ENCODE measurements around the gene RNF152.
"Not testable (repeated sequence)": the region's sequence is repeated elsewhere in the genome, so short reads cannot be mapped to it uniquely, and the experiment has no call there.

RNF152 gene

GRCh38 chr18:61815885-61816470, 76.8 kb downstream of the RNF152 start:
- TF ChIP-seq, protein P1, sequence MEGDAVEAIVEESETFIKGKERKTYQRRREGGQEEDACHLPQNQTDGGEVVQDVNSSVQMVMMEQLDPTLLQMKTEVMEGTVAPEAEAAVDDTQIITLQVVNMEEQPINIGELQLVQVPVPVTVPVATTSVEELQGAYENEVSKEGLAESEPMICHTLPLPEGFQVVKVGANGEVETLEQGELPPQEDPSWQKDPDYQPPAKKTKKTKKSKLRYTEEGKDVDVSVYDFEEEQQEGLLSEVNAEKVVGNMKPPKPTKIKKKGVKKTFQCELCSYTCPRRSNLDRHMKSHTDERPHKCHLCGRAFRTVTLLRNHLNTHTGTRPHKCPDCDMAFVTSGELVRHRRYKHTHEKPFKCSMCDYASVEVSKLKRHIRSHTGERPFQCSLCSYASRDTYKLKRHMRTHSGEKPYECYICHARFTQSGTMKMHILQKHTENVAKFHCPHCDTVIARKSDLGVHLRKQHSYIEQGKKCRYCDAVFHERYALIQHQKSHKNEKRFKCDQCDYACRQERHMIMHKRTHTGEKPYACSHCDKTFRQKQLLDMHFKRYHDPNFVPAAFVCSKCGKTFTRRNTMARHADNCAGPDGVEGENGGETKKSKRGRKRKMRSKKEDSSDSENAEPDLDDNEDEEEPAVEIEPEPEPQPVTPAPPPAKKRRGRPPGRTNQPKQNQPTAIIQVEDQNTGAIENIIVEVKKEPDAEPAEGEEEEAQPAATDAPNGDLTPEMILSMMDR (conservative IDR thresholded peaks at IDR 0.05; ENCODE audit: low read depth, low read length) = no peak
- no peak for DNase-seq (ENCODE audit: low read depth)
- no peak overlapping the region for H3K4me3 ChIP-seq (ENCODE audit: low read length)

DNA sequence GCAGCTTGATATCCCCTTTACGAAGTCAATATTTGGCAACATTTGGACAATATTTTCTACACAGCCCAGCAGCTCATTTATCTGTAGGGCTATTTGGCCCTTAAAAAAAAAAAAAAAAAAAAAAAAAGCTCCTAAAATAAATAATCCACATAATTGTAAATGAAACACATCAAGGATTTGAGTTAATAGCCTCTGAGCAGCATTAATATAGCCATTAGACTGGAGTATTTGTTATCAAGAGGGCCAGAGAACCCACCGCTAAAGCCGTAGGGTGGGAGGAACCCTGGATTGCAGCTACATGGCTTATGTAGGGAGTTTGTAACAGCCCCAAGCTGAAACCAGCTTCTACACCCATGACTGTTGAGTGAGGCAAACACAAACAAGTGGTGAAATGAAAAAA, 84.5 kb downstream of the RNF152 start:
- DNase-seq (ENCODE audit: low read depth) = no peak
- TF ChIP-seq, protein P1 (conservative IDR thresholded peaks at IDR 0.05; ENCODE audit: low read depth, low read length) = no peak

DNA sequence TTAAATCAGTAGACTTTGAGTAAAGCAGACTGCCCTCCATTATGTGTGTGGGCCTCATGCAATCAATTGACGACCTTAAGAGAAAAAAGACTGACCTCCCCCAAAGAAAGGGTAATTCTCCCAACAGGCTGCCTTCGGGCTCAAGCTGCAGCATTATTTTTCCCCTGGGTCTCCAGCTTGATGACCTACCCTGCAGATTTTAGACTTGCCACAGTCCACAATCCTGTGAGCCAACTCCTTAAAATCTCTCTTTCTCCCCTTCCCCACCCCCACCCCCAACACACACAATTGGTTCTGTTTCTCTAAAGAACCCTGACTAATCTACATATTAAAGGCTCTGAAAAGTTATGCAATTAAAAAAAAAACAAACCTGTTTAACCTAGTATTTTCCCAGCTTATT, 89.4 kb downstream of the RNF152 start:
- H3K4me3 ChIP-seq (ENCODE audit: low read length) = no peak overlapping the region
- no peak for DNase-seq (ENCODE audit: low read depth)
- TF ChIP-seq, protein P1 (conservative IDR thresholded peaks at IDR 0.05; ENCODE audit: low read depth, low read length) = no peak

More for the DNA sequence above, 84.5 kb downstream of the RNF152 start:
- no peak overlapping the region for H3K4me3 ChIP-seq (ENCODE audit: low read length)

DNA sequence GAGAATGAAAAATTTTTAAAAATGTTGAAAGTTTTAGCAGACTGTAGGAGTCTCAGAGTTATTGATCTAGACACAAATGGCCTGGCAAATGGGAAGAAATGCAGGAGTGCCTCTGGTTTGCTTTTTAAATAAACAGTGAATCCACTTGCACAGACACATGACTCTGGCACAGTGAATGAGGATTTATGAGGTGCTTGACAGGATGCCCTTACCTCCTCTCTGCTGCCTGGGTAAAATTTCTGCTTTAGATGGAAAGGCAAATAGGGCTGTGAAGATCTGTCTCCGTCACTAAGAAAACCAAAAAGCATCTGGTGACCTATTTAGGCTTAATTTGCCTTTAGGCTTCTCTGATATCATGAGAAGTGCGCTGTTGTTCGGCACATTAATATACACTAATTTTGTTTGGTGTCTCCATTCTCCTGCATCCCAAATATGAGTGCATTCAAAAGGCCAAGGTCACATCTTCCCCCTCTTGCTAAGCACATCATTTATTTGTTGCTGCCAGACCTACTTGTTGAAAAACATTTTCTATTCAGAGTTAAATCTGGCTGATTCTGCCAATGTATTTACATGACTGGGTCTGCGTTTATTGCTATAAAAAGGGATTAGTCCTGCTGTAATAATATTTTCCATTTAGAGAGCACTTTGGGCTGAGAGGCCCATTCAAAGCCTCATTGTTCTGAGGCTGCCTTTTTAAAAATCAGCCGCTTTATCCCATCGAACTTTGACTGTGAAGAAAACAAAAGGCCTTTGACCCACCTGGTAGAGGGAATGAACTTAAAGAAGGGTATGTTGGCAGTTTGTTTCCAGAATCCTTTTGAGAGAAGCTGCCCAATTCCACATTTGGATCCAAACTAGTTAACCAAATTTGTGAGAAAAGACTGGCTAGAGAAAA, 94.9 kb downstream of the RNF152 start:
- no peak overlapping the region for H3K4me3 ChIP-seq (ENCODE audit: low read length)
- no peak for DNase-seq (ENCODE audit: low read depth)
- TF ChIP-seq, protein P1 (conservative IDR thresholded peaks at IDR 0.05; ENCODE audit: low read depth, low read length) = no peak

DNA sequence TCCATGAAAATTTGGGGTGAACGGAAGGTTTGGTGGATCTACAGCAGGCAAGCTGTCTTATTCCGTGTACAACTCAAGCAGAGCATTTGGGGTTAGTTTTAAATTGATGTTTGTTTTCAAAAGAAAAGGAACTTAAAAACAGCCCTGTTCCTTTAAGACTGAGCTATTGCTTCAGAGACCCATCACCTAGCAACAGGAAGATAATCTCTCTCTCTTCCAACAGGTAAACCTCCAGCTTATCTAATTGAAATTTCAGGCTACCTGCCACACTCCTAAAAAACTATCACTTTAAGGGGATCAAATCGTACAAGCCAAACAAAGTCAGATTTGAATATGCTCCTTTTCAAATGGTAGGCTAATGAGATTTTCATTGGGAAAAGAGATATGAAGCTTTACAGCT, 101.8 kb downstream of the RNF152 start:
- DNase-seq (ENCODE audit: low read depth) = no peak
- TF ChIP-seq, protein P1 (conservative IDR thresholded peaks at IDR 0.05; ENCODE audit: low read depth, low read length) = no peak
- H3K4me3 ChIP-seq (ENCODE audit: low read length) = no peak overlapping the region

DNA sequence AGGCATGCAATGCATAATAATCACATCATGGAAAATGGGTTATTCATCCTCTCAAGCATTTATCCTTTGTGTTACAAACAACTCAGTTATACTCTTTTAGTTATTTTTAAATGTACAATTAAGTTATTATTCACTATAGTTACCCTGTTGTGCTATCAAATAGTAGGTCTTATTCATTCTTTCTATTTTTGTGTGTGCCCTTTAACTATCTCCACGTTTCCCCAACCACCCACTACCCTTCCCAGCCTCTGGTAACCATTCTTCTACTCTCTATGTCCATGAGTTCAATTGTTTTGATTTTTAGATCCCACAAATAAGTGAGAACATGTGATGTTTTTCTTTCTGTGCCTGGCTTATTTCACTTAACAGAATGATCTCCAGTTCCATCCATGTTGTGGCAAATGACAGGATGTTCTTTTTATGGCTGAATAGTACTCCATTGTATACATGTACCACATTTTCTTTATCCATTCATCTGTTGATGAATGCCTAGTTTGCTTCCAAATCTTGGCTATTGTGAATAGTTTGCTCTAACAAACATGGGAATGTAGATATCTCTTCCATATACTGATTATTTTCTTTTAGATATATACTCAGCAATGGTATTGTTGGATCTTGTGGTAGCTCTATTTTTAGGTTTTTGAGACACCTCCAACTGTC, 105.7 kb downstream of the RNF152 start:
- DNase-seq (ENCODE audit: low read depth); H3K4me3 ChIP-seq (ENCODE audit: low read length): not testable (repeated sequence)

DNA sequence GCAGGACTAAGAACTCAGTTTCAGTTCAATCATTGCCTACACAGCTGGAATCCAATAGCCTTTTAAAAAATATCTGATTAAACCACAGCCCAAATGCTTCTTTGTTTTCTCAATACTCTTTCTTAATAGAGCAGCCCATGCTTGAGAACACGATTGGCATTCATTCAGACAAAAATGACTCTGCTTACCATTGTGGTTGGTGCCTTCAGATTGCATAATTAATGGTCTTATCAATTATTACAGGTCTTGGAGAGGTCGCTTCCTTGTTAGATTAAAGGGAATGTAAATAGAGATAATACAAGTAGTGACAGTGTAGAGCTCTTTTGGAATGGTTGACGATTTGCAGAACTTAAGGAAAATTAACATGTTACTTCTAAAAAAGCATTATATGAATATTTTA, 107.2 kb downstream of the RNF152 start:
- H3K4me3 ChIP-seq (ENCODE audit: low read length) = no peak overlapping the region
- TF ChIP-seq, protein P1 (conservative IDR thresholded peaks at IDR 0.05; ENCODE audit: low read depth, low read length) = no peak
- DNase-seq (ENCODE audit: low read depth) = no peak
